ENCODE results near the gene APBA2.

The APBA2 gene

DNA sequence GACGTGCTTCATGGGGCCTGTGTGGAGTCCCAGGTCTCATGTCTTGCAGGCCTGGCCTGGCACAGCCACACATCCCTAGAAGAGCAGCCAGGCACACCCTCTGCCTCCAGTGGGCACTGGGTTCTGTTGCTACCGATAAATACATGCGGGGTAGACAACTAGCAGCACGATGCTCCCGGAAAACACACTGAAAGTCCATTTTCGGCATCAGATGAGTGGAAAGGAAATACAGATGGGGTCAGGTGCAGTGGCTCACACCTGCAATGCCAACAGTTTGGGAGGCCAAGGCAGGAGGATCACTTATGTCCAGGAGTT lies 218.7 kb downstream of the APBA2 start:
- Mint-ChIP-seq H3K27ac (no peak overlapping the region), H3K4me3 (no peak overlapping the region), H3K9me3 (no peaks in the 10 kb centered on the region), H3K36me3 (ENCODE audit: low read depth) (peaks cover 10% of the 10 kb centered on the region), H3K27me3 (ENCODE audit: low read depth) (peaks cover 3% of the 10 kb centered on the region), H3K4me1 (no peaks in the 10 kb centered on the region)
- TF ChIP-seq CTCF (IDR thresholded peaks at IDR 0.05; ENCODE audit: unreplicated experiment in 3 of 3), result no peak

- Mint-ChIP-seq H3K36me3 (ENCODE audit: low read depth) (peaks cover 10% of the 10 kb centered on the region), H3K4me3 (no peak overlapping the region), H3K9me3 (no peaks in the 10 kb centered on the region), H3K4me1 (no peaks in the 10 kb centered on the region), H3K27ac (no peak overlapping the region), H3K27me3 (ENCODE audit: low read depth) (no peaks in the 10 kb centered on the region)
- no peak for TF ChIP-seq CTCF (IDR thresholded peaks at IDR 0.05; ENCODE audit: unreplicated experiment in 3 of 3)
These were observed 219.5 kb downstream of the APBA2 start for GRCh38 chr15:29105151-29105854.

DNA sequence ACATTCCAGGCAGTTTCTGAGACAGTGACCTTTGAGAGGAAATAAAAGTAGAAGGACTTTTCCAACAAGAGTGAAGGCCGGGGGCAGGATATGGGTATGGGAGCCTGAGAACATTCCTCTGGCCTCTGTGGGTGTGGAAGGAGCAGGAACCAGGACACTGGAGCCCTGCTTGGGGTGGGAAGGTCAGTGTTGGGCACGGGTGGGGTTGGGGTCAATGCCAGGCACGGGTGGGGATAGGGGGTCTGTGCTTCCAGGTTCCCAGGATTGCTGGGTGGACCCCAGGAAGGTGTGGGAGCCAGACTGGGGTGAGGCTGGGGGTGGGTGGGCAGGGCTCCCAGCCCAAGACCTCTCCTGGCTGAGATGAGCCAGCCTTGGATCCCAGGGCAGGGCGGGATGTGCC lies 220.3 kb downstream of the APBA2 start:
- H3K4me3 Mint-ChIP-seq, result no peak overlapping the region
- H3K9me3 Mint-ChIP-seq, result no peaks in the 10 kb centered on the region
- H3K36me3 Mint-ChIP-seq (ENCODE audit: low read depth), result peaks cover 10% of the 10 kb centered on the region
- no peak for TF ChIP-seq CTCF (IDR thresholded peaks at IDR 0.05; ENCODE audit: unreplicated experiment in 3 of 3)
- H3K27ac Mint-ChIP-seq, result no peak overlapping the region
- H3K27me3 Mint-ChIP-seq (ENCODE audit: low read depth), result no peaks in the 10 kb centered on the region
- no peaks in the 10 kb centered on the region for H3K4me1 Mint-ChIP-seq

GRCh38 chr15:29106551-29107290 lies 220.9 kb downstream of the APBA2 start:
- TF ChIP-seq CTCF (IDR thresholded peaks at IDR 0.05; ENCODE audit: unreplicated experiment in 3 of 3), result no peak
- Mint-ChIP-seq H3K36me3 (ENCODE audit: low read depth) (peaks cover 10% of the 10 kb centered on the region), H3K27me3 (ENCODE audit: low read depth) (no peaks in the 10 kb centered on the region), H3K4me1 (no peaks in the 10 kb centered on the region), H3K27ac (no peak overlapping the region), H3K4me3 (no peak overlapping the region), H3K9me3 (no peaks in the 10 kb centered on the region)

DNA sequence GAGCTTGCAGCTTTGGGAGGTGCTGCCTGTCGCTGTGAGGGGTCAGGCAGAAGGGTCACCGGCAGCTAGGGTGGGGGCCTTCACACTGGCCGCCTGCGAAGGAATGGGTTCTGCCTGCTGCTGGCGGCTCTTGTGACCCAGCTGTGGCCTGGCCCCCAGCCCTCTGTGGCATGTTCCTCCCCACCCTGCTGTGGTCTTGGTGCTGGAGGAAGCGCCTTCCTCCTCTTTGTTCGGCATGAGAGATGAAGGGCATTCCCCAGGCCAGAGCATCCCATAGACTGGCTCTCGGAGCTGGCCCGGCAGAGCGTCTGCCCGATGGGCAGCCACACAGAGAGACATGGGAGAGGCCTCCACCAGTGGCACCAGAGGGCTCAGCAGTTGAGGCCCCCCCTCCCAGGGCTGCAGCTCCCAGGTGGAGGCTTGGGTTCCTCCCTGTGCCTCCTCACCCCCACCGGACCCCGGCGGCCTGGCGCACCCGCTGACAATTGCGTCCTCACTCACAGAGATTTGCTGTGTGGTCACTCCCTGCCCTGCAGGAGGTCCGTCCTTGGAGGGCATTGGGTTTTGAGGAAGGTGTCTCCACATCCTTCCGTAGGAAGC lies 221.6 kb downstream of the APBA2 start:
- no peak for TF ChIP-seq CTCF (IDR thresholded peaks at IDR 0.05; ENCODE audit: unreplicated experiment in 3 of 3)
- no peaks in the 10 kb centered on the region for H3K4me1 Mint-ChIP-seq
- H3K27me3 Mint-ChIP-seq (ENCODE audit: low read depth), result no peaks in the 10 kb centered on the region
- H3K27ac Mint-ChIP-seq, result no peak overlapping the region
- H3K36me3 Mint-ChIP-seq (ENCODE audit: low read depth), result peaks cover 10% of the 10 kb centered on the region
- H3K4me3 Mint-ChIP-seq, result no peak overlapping the region
- H3K9me3 Mint-ChIP-seq, result no peaks in the 10 kb centered on the region
